Endothelial cell of umbilical vein (primary cell): ENCODE data around the gene ATP8A2.

Experiments used
- EZH2 ChIP-seq: IDR thresholded peaks from 2 replicates; pipeline ENCODE4 v1.6.1; 2012; ENCODE audit warnings: borderline replicate concordance, low read depth, mild to moderate bottlenecking, moderate library complexity, low read length, inconsistent platforms; ENCODE audit not compliant: severe bottlenecking
- POLR2A ChIP-seq: IDR thresholded peaks from 2 replicates; pipeline ENCODE4 v1.6.1; 2012; ENCODE audit warnings: low read depth, mild to moderate bottlenecking, control low read depth, low read length
- TF ChIP-seq, protein P1 (sequence below), 2 donors: IDR thresholded peaks; 1 replicate in 1 of 2; 2 replicates in 1 of 2; pipeline ENCODE4 v1.5.1; 2011; ENCODE audit warnings: low read length in 2 of 2, mild to moderate bottlenecking in 2 of 2, moderate library complexity in 2 of 2, control low read depth in 1 of 2, inconsistent platforms in 1 of 2, low read depth in 1 of 2; ENCODE audit not compliant: insufficient read depth in 1 of 2; ENCODE audit errors: extremely low read depth in 1 of 2

DNA sequence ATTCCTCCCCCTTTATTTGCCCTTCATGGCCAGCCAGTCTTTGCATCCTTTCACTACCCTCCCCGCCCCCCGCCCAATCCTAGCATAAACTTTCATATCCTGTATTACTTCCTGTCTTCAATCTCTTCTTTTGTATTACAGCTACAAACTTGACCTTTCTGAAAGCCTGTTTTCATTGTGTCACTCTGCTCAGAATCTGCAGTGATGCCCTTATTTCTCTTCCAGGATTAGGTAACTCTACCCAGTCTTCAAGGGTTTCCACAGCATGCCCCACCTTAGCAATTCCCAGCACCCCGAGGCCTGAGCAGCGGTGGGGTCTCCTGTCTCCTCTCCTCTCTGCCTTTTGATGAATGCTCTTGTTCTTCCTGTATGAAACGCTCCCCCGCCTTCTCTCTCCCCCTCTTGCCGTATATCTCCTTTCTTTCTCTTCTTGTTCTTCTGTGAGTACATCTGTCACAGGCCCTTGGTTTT lies 534.5 kb downstream of the ATP8A2 start:
- TF ChIP-seq EZH2 (no peak), POLR2A (no peak)
- TF ChIP-seq, protein P1, sequence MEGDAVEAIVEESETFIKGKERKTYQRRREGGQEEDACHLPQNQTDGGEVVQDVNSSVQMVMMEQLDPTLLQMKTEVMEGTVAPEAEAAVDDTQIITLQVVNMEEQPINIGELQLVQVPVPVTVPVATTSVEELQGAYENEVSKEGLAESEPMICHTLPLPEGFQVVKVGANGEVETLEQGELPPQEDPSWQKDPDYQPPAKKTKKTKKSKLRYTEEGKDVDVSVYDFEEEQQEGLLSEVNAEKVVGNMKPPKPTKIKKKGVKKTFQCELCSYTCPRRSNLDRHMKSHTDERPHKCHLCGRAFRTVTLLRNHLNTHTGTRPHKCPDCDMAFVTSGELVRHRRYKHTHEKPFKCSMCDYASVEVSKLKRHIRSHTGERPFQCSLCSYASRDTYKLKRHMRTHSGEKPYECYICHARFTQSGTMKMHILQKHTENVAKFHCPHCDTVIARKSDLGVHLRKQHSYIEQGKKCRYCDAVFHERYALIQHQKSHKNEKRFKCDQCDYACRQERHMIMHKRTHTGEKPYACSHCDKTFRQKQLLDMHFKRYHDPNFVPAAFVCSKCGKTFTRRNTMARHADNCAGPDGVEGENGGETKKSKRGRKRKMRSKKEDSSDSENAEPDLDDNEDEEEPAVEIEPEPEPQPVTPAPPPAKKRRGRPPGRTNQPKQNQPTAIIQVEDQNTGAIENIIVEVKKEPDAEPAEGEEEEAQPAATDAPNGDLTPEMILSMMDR (IDR thresholded peaks at IDR 0.05; ENCODE audit: extremely low read depth in 1 of 2, insufficient read depth in 1 of 2, low read depth in 1 of 2, low read length in 2 of 2): no peak
